Large intestine (tissue), 3 donors: ENCODE results near the gene SYT5. TPM values are rescaled to one million over a fixed set of nuclear protein-coding genes. Genes with fewer than 3 reads are reported as not detected.
"Not testable (repeated sequence)": the region's sequence is repeated elsewhere in the genome, so short reads cannot be mapped to it uniquely, and the experiment has no call there.

Experiments used
- DNase-seq, 2 donors: peaks; one replicate each; pipeline versions ENCODE4 v3.0.0 to v3.0.0-alpha.2; 2013
- H3K27ac ChIP-seq: one replicate; pipeline ENCODE4 v1.5.1; 2013; ENCODE audit warnings: low read length
- H3K27me3 ChIP-seq: 2 replicates; pipeline ENCODE4 v1.6.1; 2013; ENCODE audit warnings: low read length; ENCODE audit not compliant: control insufficient read depth, insufficient read depth
- H3K36me3 ChIP-seq: 2 replicates; pipeline ENCODE4 v1.6.1; 2013; ENCODE audit warnings: low read length; ENCODE audit not compliant: control insufficient read depth, insufficient read depth
- H3K4me1 ChIP-seq: one replicate; pipeline ENCODE4 v1.6.1; 2013; ENCODE audit warnings: low read length; ENCODE audit not compliant: control insufficient read depth, insufficient read depth
- H3K4me3 ChIP-seq: one replicate; pipeline ENCODE4 v1.5.1; 2013; ENCODE audit warnings: low read length
- H3K9me3 ChIP-seq: one replicate; pipeline ENCODE4 v1.6.1; 2013; ENCODE audit warnings: mild to moderate bottlenecking, low read depth, low read length, moderate library complexity; ENCODE audit not compliant: control insufficient read depth
- WGBS: methylation state at CpG from one replicate; pipeline ENCODE4 v1.1.5; 2013; ENCODE audit warnings: low lambda C conversion rate; ENCODE audit not compliant: insufficient coverage; 5-methylcytosine and 5-hydroxymethylcytosine counted together
- polyA plus RNA-seq: library from polyadenylated mRNA; unstranded; fragments of 120-200 nt; gene quantifications from one replicate; pipeline ENCODE4 v1.2.1, GENCODE V29; 2013

SYT5 gene
- polyA plus RNA-seq, 1 donor = 9.1 TPM

DNA sequence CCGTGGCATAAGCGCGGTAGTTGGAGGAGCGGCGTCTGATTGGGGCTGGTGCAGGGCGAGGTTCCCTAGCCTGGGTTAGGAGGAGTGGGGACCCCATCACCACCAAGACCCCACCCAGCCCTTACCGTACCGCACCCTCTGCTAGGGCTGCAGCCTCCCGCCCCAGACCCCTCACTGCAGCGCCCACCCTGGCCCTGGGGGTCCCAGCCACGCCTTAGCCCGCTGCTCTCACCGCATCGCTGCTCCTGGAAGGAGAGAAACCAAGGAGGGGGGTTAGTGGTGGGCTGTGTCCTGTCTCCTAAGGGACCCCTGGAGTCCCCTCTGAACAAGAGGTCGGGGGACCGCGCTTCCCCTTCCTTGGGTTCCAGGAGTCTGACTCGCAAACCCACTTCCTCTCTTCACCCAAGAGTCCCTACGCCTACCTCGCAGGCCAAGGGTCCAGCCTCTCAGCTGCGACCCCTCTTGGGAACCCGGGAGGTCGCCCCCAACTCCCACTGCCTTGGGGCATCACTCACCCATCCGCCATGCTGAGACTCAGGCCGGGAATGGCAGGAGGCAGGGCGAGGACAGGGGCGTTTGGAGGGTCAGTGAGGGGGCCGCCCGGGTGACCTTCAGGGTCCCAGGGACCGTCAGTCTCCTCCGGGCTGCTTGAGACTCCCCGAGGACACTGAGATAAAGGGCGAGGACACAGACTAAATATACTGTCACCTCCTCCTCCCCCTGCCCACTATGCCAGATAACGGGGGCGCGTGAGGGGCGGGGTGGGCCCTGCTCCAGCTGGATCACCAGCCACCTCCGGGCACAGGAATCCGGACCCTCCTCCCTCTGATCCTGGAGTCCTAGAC, 22.8 kb downstream of the SYT5 start, which contains the start of gene TNNI3:
Gene TNNI3, minus strand, starts transcription at position 669 of the 845 bp plus-strand sequence. Its CDS starts 143 bp downstream, at position 526.
- Histone ChIP-seq H3K4me3 (no peak within 1 kb of the TSS), H3K27ac (no peak within 1 kb of the TSS), H3K27me3 (peaks cover 64% of the 10 kb centered on the region), H3K4me1 (peaks cover 8% of the 10 kb centered on the region), H3K36me3 (no peaks in the 10 kb centered on the region), H3K9me3 (peaks cover 16% of the 10 kb centered on the region)
- DNase-seq = no peak
- no CpG with 5 or more reads among the region's 39 CpGs for WGBS

DNA sequence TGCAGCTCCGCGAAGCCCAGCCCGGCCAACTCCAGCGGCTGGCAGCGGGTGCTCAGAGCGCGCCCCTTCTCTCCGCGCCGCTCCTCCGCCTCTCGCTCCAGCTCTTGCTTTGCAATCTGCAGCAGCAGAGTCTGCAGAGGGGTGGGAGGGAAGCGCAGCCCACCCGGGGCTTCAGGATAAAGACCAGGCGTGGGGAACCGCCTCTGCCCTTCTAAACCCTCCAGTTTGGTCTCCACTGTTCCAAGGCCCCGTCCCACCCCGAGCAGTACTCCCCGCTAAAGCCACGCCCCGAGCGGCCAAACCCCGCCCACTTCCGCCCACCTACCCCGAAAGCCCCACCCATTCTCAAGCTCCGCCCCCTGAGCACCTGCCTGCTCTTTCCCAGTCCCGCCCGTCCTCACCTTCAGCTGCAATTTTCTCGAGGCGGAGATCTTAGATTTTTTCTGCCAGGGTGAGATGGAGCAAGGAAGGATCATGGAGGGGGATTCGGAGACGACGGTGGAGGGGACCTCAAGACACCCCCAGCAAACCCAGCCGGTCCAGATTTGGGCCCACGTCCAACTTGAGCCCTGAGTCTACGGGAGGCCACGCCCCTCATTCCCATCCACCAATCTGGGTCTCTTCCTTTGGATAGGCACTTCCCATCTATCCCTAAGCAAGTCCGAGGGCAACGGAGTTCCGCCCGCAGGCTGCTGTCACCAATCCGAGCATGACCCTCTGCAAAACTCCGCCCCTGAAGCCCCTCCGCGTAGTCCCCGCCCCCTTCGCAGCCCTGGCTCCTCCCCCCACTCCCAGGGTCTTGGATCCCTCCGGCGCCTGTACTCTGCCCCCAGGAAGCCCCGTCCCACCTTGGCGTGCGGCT, 23.7 kb downstream of the SYT5 start:
- DNase-seq = peak; percentile 46 to 64
- Histone ChIP-seq H3K27me3 (peaks cover 59% of the 10 kb centered on the region), H3K4me1 (peaks cover 8% of the 10 kb centered on the region), H3K9me3 (peaks cover 10% of the 10 kb centered on the region), H3K36me3 (no peaks in the 10 kb centered on the region), H3K27ac (no peak overlapping the region), H3K4me3 (peak overlapping the region; percentile 28)
- WGBS = no CpG with 5 or more reads among the region's 52 CpGs

DNA sequence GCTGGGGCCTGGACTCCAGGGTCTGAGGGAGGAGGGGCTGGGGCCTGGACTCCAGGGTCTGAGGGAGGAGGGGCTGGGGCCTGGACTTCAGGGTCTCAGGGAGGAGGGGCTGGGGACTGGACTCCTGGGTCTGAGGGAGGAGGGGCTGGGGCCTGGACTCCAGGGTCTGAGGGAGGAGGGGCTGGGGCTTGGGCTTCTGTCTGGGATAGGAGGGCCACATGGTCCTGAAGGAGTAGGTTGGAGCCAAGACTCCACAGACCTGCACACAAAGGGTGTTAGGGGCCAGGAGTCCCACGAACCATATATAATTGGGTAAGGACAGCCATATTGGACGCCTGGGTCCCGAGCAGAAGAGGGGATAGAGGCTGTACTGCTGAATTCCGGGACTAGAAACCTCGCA, 24.3 kb downstream of the SYT5 start:
- no CpG with 5 or more reads among the region's 5 CpGs for WGBS
- H3K4me1 ChIP-seq, H3K9me3 ChIP-seq, DNase-seq, H3K27ac ChIP-seq, H3K36me3 ChIP-seq: not testable (repeated sequence)
- H3K4me3 ChIP-seq = peak overlapping the region; percentile 28
- peaks cover 54% of the 10 kb centered on the region for H3K27me3 ChIP-seq

DNA sequence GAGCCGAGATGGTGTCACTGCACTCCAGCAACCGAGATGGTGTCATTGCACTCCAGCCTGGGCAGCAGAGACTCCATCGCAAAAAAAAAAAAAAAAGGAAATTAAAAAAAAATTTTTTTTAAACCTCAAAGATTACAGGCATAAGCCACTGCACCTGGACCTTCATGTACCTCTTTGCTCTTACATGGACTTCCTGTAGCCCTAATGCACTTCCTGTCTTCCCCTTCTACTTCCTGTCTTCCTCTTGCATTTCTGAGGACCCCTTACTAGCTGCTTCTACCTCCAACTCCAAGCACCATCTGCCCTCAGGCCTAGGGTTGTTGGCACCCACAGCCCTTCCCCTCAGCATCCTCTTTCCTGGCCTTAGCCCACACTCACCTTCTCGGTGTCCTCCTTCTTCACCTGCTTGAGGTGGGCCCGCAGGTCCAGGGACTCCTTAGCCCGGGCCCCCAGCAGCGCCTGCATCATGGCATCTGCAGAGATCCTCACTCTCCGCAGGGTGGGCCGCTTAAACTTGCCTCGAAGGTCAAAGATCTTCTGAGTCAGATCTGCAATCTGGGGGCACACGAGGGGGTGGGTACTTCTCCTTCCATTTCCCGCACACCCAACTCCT, 26.3 kb downstream of the SYT5 start:
- H3K9me3 ChIP-seq = no peaks in the 10 kb centered on the region
- WGBS = 80% methylated on average over 2 of the region's 12 CpGs
- peaks cover 54% of the 10 kb centered on the region for H3K27me3 ChIP-seq

DNA sequence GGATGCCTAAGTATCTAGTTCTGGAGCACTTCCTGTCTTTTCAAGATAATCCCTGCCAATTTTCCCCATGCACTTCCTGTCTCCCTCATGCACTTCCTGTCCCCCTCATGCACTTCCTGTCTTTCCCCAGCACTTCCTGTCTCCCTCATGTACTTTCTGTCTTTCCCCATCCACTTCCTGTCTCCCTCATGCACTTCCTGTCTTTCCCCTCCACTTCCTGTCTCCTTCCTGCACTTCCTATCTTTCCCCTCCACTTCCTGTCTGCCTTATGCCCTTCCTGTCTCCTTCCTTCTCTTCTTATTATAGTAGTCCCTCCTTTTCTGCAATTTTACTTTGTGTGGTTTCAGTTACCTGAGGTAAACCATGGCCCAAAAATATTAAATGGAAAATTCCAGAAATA, 28.1 kb downstream of the SYT5 start:
- no peak for DNase-seq
- Histone ChIP-seq H3K27me3 (peaks cover 53% of the 10 kb centered on the region), H3K4me1 (peaks cover 6% of the 10 kb centered on the region), H3K36me3 (no peaks in the 10 kb centered on the region), H3K4me3 (no peak overlapping the region), H3K9me3 (no peaks in the 10 kb centered on the region), H3K27ac (no peak overlapping the region)

More for the DNA sequence above, 26.3 kb downstream of the SYT5 start:
- DNase-seq = no peak
- Histone ChIP-seq H3K4me3 (no peak overlapping the region), H3K27ac (no peak overlapping the region), H3K4me1 (peaks cover 8% of the 10 kb centered on the region), H3K36me3 (no peaks in the 10 kb centered on the region)

DNA sequence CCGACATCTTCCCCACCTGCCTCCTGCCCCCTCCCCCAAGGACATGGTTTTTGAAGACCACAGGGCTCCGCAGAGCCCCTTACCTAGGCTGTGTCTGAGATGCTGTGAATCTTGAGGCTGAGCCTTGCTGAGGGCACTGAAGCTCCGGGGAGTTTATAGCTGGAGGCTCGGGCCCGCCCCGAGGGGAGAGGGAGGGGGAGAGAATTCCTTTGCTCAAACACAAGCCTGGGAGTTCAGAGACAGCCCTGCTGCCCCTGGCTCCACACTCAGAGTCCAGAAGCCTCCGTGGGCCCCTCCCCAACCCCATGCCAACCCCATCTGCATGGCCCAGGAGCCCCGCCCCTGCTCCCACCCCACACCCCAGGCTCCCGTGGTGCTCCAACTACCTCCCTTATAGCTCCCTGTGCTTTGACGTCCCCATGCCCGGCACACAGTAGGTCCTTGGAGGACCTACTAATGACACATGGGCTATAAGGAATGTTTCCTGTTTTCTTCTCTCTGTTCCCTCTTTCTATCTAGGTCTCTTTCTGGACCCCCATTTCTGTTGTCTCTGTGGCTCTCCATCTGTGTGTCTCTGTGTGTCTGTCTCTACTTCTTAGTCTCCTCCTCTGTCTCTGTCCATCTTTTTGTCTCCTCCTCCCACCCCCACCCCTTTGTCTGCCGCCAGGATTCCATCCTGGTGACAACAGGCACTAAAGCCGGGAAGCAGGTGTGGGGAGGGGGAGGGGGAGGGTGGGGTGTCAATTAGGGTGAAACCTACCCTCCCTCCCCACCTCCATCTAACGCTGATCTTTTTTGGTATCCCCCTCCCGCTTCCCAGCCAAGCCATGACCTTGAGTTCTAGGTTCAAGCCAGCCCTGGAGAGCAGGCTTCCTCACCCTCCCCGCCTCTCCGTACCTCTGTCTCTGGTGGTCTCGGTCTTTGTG, 30.7 kb downstream of the SYT5 start, which contains the start of gene TNNT1:
Gene TNNT1, minus strand, starts transcription at position 129 of the 926 bp plus-strand sequence. CDS start 2,049 bp downstream, outside the sequence.
- H3K27me3 ChIP-seq = peaks cover 65% of the 10 kb centered on the region
- no peaks in the 10 kb centered on the region for H3K9me3 ChIP-seq
- peaks cover 3% of the 10 kb centered on the region for H3K4me1 ChIP-seq
- H3K4me3 ChIP-seq = no peak within 1 kb of the TSS
- WGBS = no CpG with 5 or more reads among the region's 18 CpGs
- no peaks in the 10 kb centered on the region for H3K36me3 ChIP-seq
- no peak within 1 kb of the TSS for H3K27ac ChIP-seq
- DNase-seq = no peak

DNA sequence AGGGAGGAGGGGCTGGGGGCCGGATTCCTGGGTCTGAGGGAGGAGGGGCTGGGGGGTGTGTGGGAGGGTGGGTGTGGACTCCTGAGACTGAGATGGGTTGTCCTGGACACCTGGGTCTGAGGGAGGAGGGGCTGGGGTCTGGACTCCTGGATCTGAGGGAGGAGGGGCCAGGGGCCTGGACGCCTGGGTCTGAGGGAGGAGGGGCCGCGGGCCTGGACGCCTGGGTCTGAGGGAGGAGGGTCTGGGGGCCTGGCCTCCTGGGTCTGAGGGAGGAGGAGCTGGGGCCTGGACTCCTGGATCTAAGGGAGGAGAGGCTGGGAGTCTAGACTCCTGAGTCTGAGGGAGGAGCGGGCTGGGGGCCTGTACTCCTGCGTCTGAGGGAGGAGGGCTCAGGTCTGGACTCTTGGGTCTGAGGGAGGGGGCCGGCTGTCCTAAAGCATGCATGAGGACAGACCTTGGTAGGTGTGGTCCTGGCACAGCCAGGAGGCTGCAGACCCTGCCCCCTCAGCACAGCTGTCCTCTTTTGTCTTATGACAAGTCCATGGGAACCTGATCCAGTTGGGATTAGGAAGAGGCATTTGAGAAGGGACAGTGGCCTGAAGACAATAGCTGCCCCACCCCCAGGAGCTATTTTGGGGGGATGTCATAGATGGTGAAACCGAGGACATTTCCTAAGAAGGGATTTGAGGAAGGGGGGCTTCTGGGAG, 32.4 kb downstream of the SYT5 start:
- Histone ChIP-seq H3K27ac (no peak overlapping the region), H3K27me3 (peaks cover 79% of the 10 kb centered on the region), H3K9me3 (no peaks in the 10 kb centered on the region), H3K4me3 (no peak overlapping the region), H3K4me1 (peaks cover 3% of the 10 kb centered on the region), H3K36me3 (no peaks in the 10 kb centered on the region)
- DNase-seq = no peak
- WGBS = no CpG with 5 or more reads among the region's 9 CpGs

DNA sequence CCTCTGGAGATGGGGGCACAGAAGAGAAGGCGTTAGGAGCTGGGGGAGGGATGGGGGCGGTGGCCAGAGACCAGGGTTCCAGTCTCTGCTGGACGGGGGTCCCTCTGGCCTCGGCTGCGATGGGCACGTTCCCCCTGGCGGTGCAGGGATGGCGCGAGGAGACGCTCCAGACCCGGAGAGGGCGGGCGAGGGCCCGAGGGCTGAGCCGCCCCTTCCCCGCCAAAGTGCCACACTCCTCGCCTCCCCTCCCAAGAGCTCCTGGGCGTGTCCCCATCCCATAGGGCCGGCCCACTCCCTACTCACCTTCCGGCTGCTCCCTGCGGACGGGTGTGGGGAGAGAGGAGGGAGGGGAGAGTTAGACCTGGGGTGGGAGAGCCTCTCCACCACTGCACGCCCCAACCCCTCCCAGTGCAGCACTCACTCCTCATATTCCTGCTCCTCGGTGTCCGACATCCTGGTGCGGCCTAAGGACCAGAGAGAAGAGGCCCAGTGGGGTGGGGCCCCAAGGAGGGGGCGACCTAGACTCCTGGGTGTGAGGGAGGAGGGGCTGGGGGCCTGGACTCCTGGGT, 33.3 kb downstream of the SYT5 start:
- Histone ChIP-seq H3K4me3 (no peak overlapping the region), H3K9me3 (no peaks in the 10 kb centered on the region), H3K36me3 (no peaks in the 10 kb centered on the region), H3K27ac (no peak overlapping the region), H3K27me3 (peaks cover 84% of the 10 kb centered on the region), H3K4me1 (peaks cover 3% of the 10 kb centered on the region)
- DNase-seq = no peak
- no CpG with 5 or more reads among the region's 27 CpGs for WGBS

DNA sequence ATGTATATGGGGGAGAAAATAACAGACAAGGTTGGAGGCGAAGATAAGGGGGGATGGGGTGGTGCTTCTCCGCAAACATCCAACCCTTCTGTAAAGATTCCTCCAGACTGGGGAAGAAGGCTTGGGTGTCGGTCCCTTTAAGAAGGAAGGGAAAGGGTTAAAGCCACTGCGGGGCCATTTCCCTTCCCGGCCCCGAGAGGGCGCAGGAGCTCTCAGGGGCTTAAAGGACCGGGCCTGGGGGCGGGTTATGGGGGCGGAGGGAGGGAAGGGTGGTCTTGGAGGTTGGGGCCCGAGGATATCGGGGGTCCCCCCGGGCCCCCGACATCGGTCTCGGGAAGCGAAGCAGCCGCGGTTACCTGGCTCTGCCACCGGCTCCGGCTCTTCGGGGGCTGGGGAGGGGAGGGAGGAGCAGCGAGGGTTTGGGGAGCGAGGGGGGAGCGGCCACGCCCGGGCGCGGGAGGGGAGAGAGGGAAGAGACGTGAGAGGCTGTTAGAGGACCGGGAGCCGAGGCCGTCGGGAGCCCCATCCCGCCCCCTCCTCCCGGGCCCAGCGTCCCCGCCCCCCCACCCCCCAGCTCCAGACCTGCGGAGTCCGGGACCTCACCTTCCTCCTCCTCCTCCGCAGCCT, 33.9 kb downstream of the SYT5 start:
- Histone ChIP-seq H3K27ac (no peak overlapping the region), H3K9me3 (no peaks in the 10 kb centered on the region), H3K4me3 (no peak overlapping the region), H3K36me3 (no peaks in the 10 kb centered on the region), H3K27me3 (peaks cover 84% of the 10 kb centered on the region), H3K4me1 (peaks cover 3% of the 10 kb centered on the region)
- DNase-seq = no peak
- WGBS = no CpG with 5 or more reads among the region's 41 CpGs
